ENCODE measurements around the gene KRTDAP.

Gene KRTDAP

GRCh38 chr19:35451338-35452096 lies 38.7 kb downstream of the KRTDAP start:
- DNase-seq (ENCODE audit: low spot score): no peak

- DNase-seq (ENCODE audit: low spot score): peak; percentile 73
These were observed 40.8 kb downstream of the KRTDAP start for GRCh38 chr19:35449359-35450043.

- DNase-seq (ENCODE audit: low spot score): no peak
These were observed 42.4 kb downstream of the KRTDAP start, which contains the start of gene FFAR2 for GRCh38 chr19:35447606-35448469. Gene FFAR2, plus strand, starts transcription at chr19:35448257. Its CDS starts 1,458 bp downstream, at chr19:35449715.

- DNase-seq (ENCODE audit: low spot score): no peak
These were observed 44.3 kb downstream of the KRTDAP start for GRCh38 chr19:35445826-35446593.

GRCh38 chr19:35444735-35445134 lies 45.5 kb downstream of the KRTDAP start:
- DNase-seq (ENCODE audit: low spot score): no peak

GRCh38 chr19:35442091-35442490 lies 48.2 kb downstream of the KRTDAP start:
- DNase-seq (ENCODE audit: low spot score): no peak

- DNase-seq (ENCODE audit: low spot score): no peak
These were observed 50.3 kb downstream of the KRTDAP start for GRCh38 chr19:35439921-35440320.

- DNase-seq (ENCODE audit: low spot score): no peak
These were observed 51.7 kb downstream of the KRTDAP start for GRCh38 chr19:35438527-35438926.

- DNase-seq (ENCODE audit: low spot score): no peak
These were observed 52.2 kb downstream of the KRTDAP start for GRCh38 chr19:35438096-35438495.

GRCh38 chr19:35437406-35437951 lies 52.8 kb downstream of the KRTDAP start:
- no peak for DNase-seq (ENCODE audit: low spot score)

All from COLO829 (cell line).